OCI-LY7 (cell line): Measurements from ENCODE around the gene PLCB1. TPM values are rescaled to one million over a fixed set of nuclear protein-coding genes. Genes with fewer than 3 reads are reported as not detected.

Experiments used
- BruUV-seq: library from RNA; stranded (reverse); fragments of 400-500 nt; replicated peaks from 2 replicates; lab custom pipeline; 2021; lab: Mats Ljungman, UMichigan
- CTCF ChIA-PET: fragments of 300-600 bp; sonication (Branson Sonifier 250); formaldehyde crosslinking; loops from one replicate; lab custom pipeline; 2022; ENCODE audit warnings: antibody characterized with exemption; ENCODE audit not compliant: unreplicated experiment; lab: Charles Lee
- POLR2A ChIA-PET: fragments of 300-600 bp; sonication (Branson Sonifier 250); formaldehyde crosslinking; loops from one replicate; lab custom pipeline; 2022; ENCODE audit warnings: antibody characterized with exemption; lab: Charles Lee
- DNase-seq: peaks from one replicate; pipeline ENCODE4 v3.0.0-alpha.2; 2015; ENCODE audit warnings: low spot score
- H2AFZ ChIP-seq: fragments of 200-600 bp; sonication (generic), shearing (Covaris generic); 2 replicates; pipeline ENCODE4 v1.6.1; 2014; ENCODE audit warnings: mild to moderate bottlenecking, antibody characterized with exemption, low read length, moderate library complexity
- H3K27ac ChIP-seq: fragments of 200-600 bp; sonication (generic); 2 replicates; pipeline ENCODE4 v1.5.1; 2014; ENCODE audit warnings: mixed run types, low read depth, mild to moderate bottlenecking, moderate library complexity, low read length, inconsistent platforms; ENCODE audit not compliant: poor library complexity, severe bottlenecking
- H3K36me3 ChIP-seq: fragments of 200-600 bp; sonication (generic); 2 replicates; pipeline ENCODE4 v1.6.1; 2014; ENCODE audit warnings: mild to moderate bottlenecking, antibody characterized with exemption, low read length, moderate library complexity, mixed read lengths; ENCODE audit not compliant: insufficient read depth
- H3K4me1 ChIP-seq: fragments of 200-600 bp; sonication (generic); 2 replicates; pipeline ENCODE4 v1.5.1; 2014; ENCODE audit warnings: mild to moderate bottlenecking, low read length; ENCODE audit not compliant: insufficient read depth, poor library complexity, severe bottlenecking
- H3K4me2 ChIP-seq: fragments of 200-600 bp; sonication (generic); 2 replicates; pipeline ENCODE4 v1.6.1; 2014; ENCODE audit warnings: mild to moderate bottlenecking, low read length
- H3K4me3 ChIP-seq: fragments of 200-600 bp; sonication (generic); 2 replicates; pipeline ENCODE4 v1.5.1; 2014; ENCODE audit warnings: mild to moderate bottlenecking, low read depth, low read length; ENCODE audit not compliant: poor library complexity, severe bottlenecking
- H3K79me2 ChIP-seq: fragments of 200-600 bp; sonication (generic); 2 replicates; pipeline ENCODE4 v1.6.1; 2016; ENCODE audit warnings: low read depth, mild to moderate bottlenecking, low read length, moderate library complexity, mixed read lengths; ENCODE audit not compliant: insufficient read depth
- H3K9me2 ChIP-seq: fragments of 200-600 bp; sonication (generic); 2 replicates; pipeline ENCODE4 v1.6.1; 2016; ENCODE audit warnings: mild to moderate bottlenecking, low read length, mixed read lengths; ENCODE audit not compliant: insufficient read depth
- H3K9me3 ChIP-seq: fragments of 200-600 bp; sonication (generic); 2 replicates; pipeline ENCODE4 v1.6.1; 2014; ENCODE audit warnings: mild to moderate bottlenecking, mixed run types, low read length, mixed read lengths
- H4K20me1 ChIP-seq: fragments of 200-600 bp; sonication (generic); 2 replicates; pipeline ENCODE4 v1.6.1; 2014; ENCODE audit warnings: mild to moderate bottlenecking, antibody characterized with exemption, low read length, moderate library complexity, mixed read lengths; ENCODE audit not compliant: insufficient read depth
- EZH2phosphoT487 ChIP-seq: fragments of 200-600 bp; sonication (generic); IDR thresholded peaks from 2 replicates; pipeline ENCODE4 v1.6.1; 2018; ENCODE audit warnings: low read depth, borderline replicate concordance, mild to moderate bottlenecking, mixed run types, antibody characterized with exemption, low read length, moderate library complexity, mixed read lengths
- intact Hi-C: fragments of 100-400 bp; cut with micrococcal nuclease; formaldehyde crosslinking; loops from one replicate; pipeline ENCODE4 v1.10.0; 2022; ENCODE audit not compliant: unreplicated experiment
- total RNA-seq, 2 experiments: library from RNA; depleted of rRNA in 1 of 2; stranded (reverse); fragments of >200 nt in 1 of 2; shearing (Covaris generic) in 1 of 2; gene quantifications; 2 replicates each; pipeline ENCODE4 v1.2.3, GENCODE V29; 2014 to 2022
- TF ChIP-seq, protein P1 (sequence below): fragments of 200-600 bp; sonication (generic); conservative IDR thresholded peaks from 2 replicates; pipeline ENCODE4 v1.5.1; 2014; ENCODE audit warnings: mild to moderate bottlenecking, antibody characterized with exemption, low read length, moderate library complexity, mixed read lengths

The PLCB1 gene
- total RNA-seq, 2 experiments from 2014 or later = 14.6 to 30.5 TPM

DNA sequence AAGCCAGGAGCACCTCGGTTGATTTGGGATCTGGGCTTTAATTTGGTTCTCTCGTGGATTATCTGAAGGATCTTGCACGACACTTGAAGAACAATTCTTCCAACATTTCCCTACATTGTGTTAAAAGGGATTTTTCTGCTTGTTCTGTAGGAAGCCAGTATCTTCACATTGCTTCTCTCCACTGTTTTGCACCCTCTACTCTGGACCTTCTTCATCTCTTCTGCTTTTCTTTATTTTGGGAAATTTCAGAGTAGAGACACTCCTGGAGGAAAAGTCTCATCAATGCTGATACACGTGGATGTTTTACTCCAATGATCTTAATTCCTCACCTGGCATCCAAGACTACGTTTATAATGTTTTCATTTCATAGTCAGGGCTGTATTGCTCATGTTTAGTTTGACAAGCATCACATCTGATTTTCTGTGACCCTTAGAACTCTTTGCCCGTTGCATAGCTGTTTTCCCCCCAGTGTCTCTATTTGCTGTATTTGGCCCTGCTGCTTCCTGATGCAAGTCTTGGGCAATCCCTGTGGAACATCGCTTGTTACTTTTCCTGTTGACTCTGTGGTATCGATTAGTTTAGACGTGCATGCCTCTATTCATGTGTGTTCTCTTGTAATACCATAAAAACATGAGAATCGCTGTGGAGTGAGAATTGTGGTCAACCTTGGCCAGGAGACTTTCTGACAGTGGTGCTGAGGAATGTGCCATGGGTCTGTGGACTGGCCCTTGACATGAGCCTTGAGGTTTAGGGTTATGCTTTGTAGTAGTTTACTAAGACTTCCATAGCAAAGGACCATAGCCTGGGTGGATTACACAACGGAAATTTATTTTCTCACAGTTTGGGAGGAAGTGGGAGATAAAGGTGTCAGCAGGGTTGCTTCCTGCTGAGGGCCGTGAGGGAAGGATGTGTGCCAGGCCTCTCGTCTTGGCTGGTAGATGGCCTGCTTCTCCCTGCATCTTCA is 12.5 kb downstream of the PLCB1 start:
- Histone ChIP-seq H3K9me2 (no peaks in the 10 kb centered on the region), H3K36me3 (no peaks in the 10 kb centered on the region), H3K4me1 (peaks cover 8% of the 10 kb centered on the region), H3K4me2 (no peak overlapping the region), H3K79me2 (peaks cover 4% of the 10 kb centered on the region; the same call in 1 of the 2 replicates), H3K27ac (no peak overlapping the region), H3K4me3 (no peak overlapping the region), H3K9me3 (no peaks in the 10 kb centered on the region), H2AFZ (no peak overlapping the region), H4K20me1 (no peaks in the 10 kb centered on the region)
- no TSS peak for BruUV-seq
- intact Hi-C loops = no loop called here
- ChIA-PET POLR2A (no interaction called here), CTCF (no interaction called here)
- no peak for TF ChIP-seq EZH2phosphoT487
- TF ChIP-seq, protein P1, sequence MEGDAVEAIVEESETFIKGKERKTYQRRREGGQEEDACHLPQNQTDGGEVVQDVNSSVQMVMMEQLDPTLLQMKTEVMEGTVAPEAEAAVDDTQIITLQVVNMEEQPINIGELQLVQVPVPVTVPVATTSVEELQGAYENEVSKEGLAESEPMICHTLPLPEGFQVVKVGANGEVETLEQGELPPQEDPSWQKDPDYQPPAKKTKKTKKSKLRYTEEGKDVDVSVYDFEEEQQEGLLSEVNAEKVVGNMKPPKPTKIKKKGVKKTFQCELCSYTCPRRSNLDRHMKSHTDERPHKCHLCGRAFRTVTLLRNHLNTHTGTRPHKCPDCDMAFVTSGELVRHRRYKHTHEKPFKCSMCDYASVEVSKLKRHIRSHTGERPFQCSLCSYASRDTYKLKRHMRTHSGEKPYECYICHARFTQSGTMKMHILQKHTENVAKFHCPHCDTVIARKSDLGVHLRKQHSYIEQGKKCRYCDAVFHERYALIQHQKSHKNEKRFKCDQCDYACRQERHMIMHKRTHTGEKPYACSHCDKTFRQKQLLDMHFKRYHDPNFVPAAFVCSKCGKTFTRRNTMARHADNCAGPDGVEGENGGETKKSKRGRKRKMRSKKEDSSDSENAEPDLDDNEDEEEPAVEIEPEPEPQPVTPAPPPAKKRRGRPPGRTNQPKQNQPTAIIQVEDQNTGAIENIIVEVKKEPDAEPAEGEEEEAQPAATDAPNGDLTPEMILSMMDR = no peak
- DNase-seq = no peak

DNA sequence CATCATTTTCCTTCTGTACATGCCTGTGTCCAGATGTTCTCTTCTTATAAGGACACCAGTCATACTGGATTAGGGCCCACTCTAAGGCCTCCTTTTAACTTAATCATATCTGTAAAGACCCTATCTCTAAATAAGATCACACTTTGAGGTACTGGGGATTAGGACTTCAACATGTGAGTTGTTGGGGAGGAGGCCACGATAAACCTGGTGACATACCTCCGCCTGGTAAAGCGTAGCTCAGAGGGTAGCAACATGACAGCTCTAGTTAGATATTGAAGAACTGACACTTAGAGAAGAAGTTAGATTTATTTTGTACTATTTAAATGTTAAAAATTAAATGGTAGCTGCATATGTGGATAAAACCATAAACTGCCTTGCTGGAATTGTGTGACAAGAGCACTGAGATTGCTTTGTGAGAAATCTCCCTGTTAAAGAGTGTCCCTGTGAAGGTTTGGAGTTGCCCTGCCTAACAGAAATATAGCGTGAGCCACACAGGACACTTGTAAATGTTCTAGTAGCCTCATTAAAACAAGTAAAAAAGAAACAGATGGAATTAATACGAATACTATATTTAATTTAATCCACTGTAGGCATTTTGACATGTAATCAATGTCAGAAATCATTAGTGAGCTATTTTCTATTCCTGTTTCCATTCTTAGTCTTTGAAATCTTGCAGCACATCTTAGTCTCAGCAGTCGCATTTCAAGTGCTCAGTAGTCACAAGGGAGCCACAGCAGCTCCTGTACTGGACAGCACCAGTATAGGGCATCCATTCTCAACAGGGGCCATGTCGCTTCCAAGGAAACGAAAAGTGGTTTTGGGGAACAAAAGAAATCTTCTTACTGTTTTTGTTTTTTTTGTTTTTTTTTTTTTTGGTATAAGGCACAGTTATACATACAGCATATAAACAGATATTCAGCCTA is 13.4 kb downstream of the PLCB1 start:
- no peaks in the 10 kb centered on the region for H3K9me2 ChIP-seq
- no peak overlapping the region for H3K4me3 ChIP-seq
- DNase-seq = no peak
- no peaks in the 10 kb centered on the region for H3K9me3 ChIP-seq
- intact Hi-C loops = no loop called here
- H3K27ac ChIP-seq = no peak overlapping the region
- peaks cover 4% of the 10 kb centered on the region; the same call in 1 of the 2 replicates for H3K79me2 ChIP-seq
- BruUV-seq = no TSS peak
- peaks cover 8% of the 10 kb centered on the region for H3K4me1 ChIP-seq
- CTCF ChIA-PET = no interaction called here
- POLR2A ChIA-PET = no interaction called here
- no peak overlapping the region for H3K4me2 ChIP-seq
- no peaks in the 10 kb centered on the region for H3K36me3 ChIP-seq
- TF ChIP-seq EZH2phosphoT487 = no peak
- TF ChIP-seq, protein P1 = no peak
- H2AFZ ChIP-seq = no peak overlapping the region
- no peaks in the 10 kb centered on the region for H4K20me1 ChIP-seq
